Measurements from ENCODE around the gene DPPA3. TPM values are rescaled to one million over a fixed set of nuclear protein-coding genes. Genes with fewer than 3 reads are reported as not detected.
"Not testable (repeated sequence)": the region's sequence is repeated elsewhere in the genome, so short reads cannot be mapped to it uniquely, and the experiment has no call there.

DPPA3 gene
- total and polyA plus RNA-seq, 2 donors: 0.19 to 0.57 TPM

- no peak overlapping the region for H3K4me3 ChIP-seq (ENCODE audit: low read length in 2 of 2)
- no peaks in the 10 kb centered on the region for H3K36me3 ChIP-seq (ENCODE audit: control insufficient read depth in 2 of 2, insufficient read depth in 2 of 2, low read length in 1 of 2)
- H3K27ac ChIP-seq (ENCODE audit: low read depth in 1 of 2, low read length in 1 of 2): no peak overlapping the region
- DNase-seq (ENCODE audit: low read depth in 6 of 9, low spot score in 9 of 9): no peak
- WGBS: 83% methylated on average over 15 of the region's 15 CpGs
- no peaks in the 10 kb centered on the region for H3K4me1 ChIP-seq (ENCODE audit: control insufficient read depth in 2 of 2, insufficient read depth in 2 of 2, low read length in 2 of 2)
- no peaks in the 10 kb centered on the region for H3K9me3 ChIP-seq (ENCODE audit: control insufficient read depth in 2 of 2, insufficient read depth in 1 of 2, low read length in 1 of 2)
- H3K27me3 ChIP-seq (ENCODE audit: control insufficient read depth in 2 of 2, insufficient read depth in 1 of 2, low read length in 1 of 2): no peaks in the 10 kb centered on the region
Observed at GRCh38 chr12:7719946-7720730, 8.9 kb downstream of the DPPA3 start.

- no peaks in the 10 kb centered on the region for H3K27me3 ChIP-seq (ENCODE audit: control insufficient read depth in 2 of 2, insufficient read depth in 1 of 2, low read length in 1 of 2)
- no peaks in the 10 kb centered on the region for H3K4me1 ChIP-seq (ENCODE audit: control insufficient read depth in 2 of 2, insufficient read depth in 2 of 2, low read length in 2 of 2)
- H3K27ac ChIP-seq (ENCODE audit: low read depth in 1 of 2, low read length in 1 of 2): no peak overlapping the region
- no peak for DNase-seq (ENCODE audit: low read depth in 6 of 9, low spot score in 9 of 9)
- no peak overlapping the region for H3K4me3 ChIP-seq (ENCODE audit: low read length in 2 of 2)
- 87% methylated on average over 3 of the region's 3 CpGs for WGBS
- H3K36me3 ChIP-seq (ENCODE audit: control insufficient read depth in 2 of 2, insufficient read depth in 2 of 2, low read length in 1 of 2): no peaks in the 10 kb centered on the region
- no peaks in the 10 kb centered on the region for H3K9me3 ChIP-seq (ENCODE audit: control insufficient read depth in 2 of 2, insufficient read depth in 1 of 2, low read length in 1 of 2)
Observed at GRCh38 chr12:7723926-7724325, 12.7 kb downstream of the DPPA3 start.

- no peaks in the 10 kb centered on the region for H3K4me1 ChIP-seq (ENCODE audit: control insufficient read depth in 2 of 2, insufficient read depth in 2 of 2, low read length in 2 of 2)
- no peaks in the 10 kb centered on the region for H3K9me3 ChIP-seq (ENCODE audit: control insufficient read depth in 2 of 2, insufficient read depth in 1 of 2, low read length in 1 of 2)
- H3K36me3 ChIP-seq (ENCODE audit: control insufficient read depth in 2 of 2, insufficient read depth in 2 of 2, low read length in 1 of 2): no peaks in the 10 kb centered on the region
- no peak overlapping the region for H3K27ac ChIP-seq (ENCODE audit: low read depth in 1 of 2, low read length in 1 of 2)
- H3K27me3 ChIP-seq (ENCODE audit: control insufficient read depth in 2 of 2, insufficient read depth in 1 of 2, low read length in 1 of 2): no peaks in the 10 kb centered on the region
- no peak for DNase-seq (ENCODE audit: low read depth in 6 of 9, low spot score in 9 of 9)
- no peak overlapping the region for H3K4me3 ChIP-seq (ENCODE audit: low read length in 2 of 2)
- WGBS: 36% methylated on average over 4 of the region's 4 CpGs
Observed at GRCh38 chr12:7729746-7730145, 18.5 kb downstream of the DPPA3 start.

- not testable (repeated sequence) for DNase-seq (ENCODE audit: low read depth in 6 of 9, low spot score in 9 of 9); H3K9me3 ChIP-seq (ENCODE audit: control insufficient read depth in 2 of 2, insufficient read depth in 1 of 2, low read length in 1 of 2); H3K36me3 ChIP-seq (ENCODE audit: control insufficient read depth in 2 of 2, insufficient read depth in 2 of 2, low read length in 1 of 2); H3K4me1 ChIP-seq (ENCODE audit: control insufficient read depth in 2 of 2, insufficient read depth in 2 of 2, low read length in 2 of 2); H3K27me3 ChIP-seq (ENCODE audit: control insufficient read depth in 2 of 2, insufficient read depth in 1 of 2, low read length in 1 of 2); H3K4me3 ChIP-seq (ENCODE audit: low read length in 2 of 2); H3K27ac ChIP-seq (ENCODE audit: low read depth in 1 of 2, low read length in 1 of 2)
Observed at GRCh38 chr12:7730984-7731383, 19.8 kb downstream of the DPPA3 start.

GRCh38 chr12:7731486-7731885, 20.3 kb downstream of the DPPA3 start:
- no peak for DNase-seq (ENCODE audit: low read depth in 6 of 9, low spot score in 9 of 9)
- Histone ChIP-seq H3K27ac (ENCODE audit: low read depth in 1 of 2, low read length in 1 of 2) (no peak overlapping the region), H3K27me3 (ENCODE audit: control insufficient read depth in 2 of 2, insufficient read depth in 1 of 2, low read length in 1 of 2) (no peaks in the 10 kb centered on the region), H3K4me3 (ENCODE audit: low read length in 2 of 2) (no peak overlapping the region), H3K4me1 (ENCODE audit: control insufficient read depth in 2 of 2, insufficient read depth in 2 of 2, low read length in 2 of 2) (no peaks in the 10 kb centered on the region), H3K9me3 (ENCODE audit: control insufficient read depth in 2 of 2, insufficient read depth in 1 of 2, low read length in 1 of 2) (no peaks in the 10 kb centered on the region), H3K36me3 (ENCODE audit: control insufficient read depth in 2 of 2, insufficient read depth in 2 of 2, low read length in 1 of 2) (no peaks in the 10 kb centered on the region)
- 71% methylated on average over 5 of the region's 5 CpGs for WGBS

- Histone ChIP-seq H3K9me3 (ENCODE audit: control insufficient read depth in 2 of 2, insufficient read depth in 1 of 2, low read length in 1 of 2) (no peaks in the 10 kb centered on the region), H3K36me3 (ENCODE audit: control insufficient read depth in 2 of 2, insufficient read depth in 2 of 2, low read length in 1 of 2) (no peaks in the 10 kb centered on the region), H3K4me1 (ENCODE audit: control insufficient read depth in 2 of 2, insufficient read depth in 2 of 2, low read length in 2 of 2) (no peaks in the 10 kb centered on the region), H3K4me3 (ENCODE audit: low read length in 2 of 2) (no peak overlapping the region), H3K27ac (ENCODE audit: low read depth in 1 of 2, low read length in 1 of 2) (no peak overlapping the region), H3K27me3 (ENCODE audit: control insufficient read depth in 2 of 2, insufficient read depth in 1 of 2, low read length in 1 of 2) (no peaks in the 10 kb centered on the region)
- WGBS: 66% methylated on average over 3 of the region's 3 CpGs
- DNase-seq (ENCODE audit: low read depth in 6 of 9, low spot score in 9 of 9): no peak
Observed at GRCh38 chr12:7732993-7733392, 21.8 kb downstream of the DPPA3 start.

- H3K27me3 ChIP-seq (ENCODE audit: control insufficient read depth in 2 of 2, insufficient read depth in 1 of 2, low read length in 1 of 2): no peaks in the 10 kb centered on the region
- H3K27ac ChIP-seq (ENCODE audit: low read depth in 1 of 2, low read length in 1 of 2): no peak within 1 kb of the TSS
- 85% methylated on average over 5 of the region's 5 CpGs for WGBS
- no peaks in the 10 kb centered on the region for H3K4me1 ChIP-seq (ENCODE audit: control insufficient read depth in 2 of 2, insufficient read depth in 2 of 2, low read length in 2 of 2)
- no peaks in the 10 kb centered on the region for H3K9me3 ChIP-seq (ENCODE audit: control insufficient read depth in 2 of 2, insufficient read depth in 1 of 2, low read length in 1 of 2)
- no peaks in the 10 kb centered on the region for H3K36me3 ChIP-seq (ENCODE audit: control insufficient read depth in 2 of 2, insufficient read depth in 2 of 2, low read length in 1 of 2)
- H3K4me3 ChIP-seq (ENCODE audit: low read length in 2 of 2): no peak within 1 kb of the TSS
- no peak for DNase-seq (ENCODE audit: low read depth in 6 of 9, low spot score in 9 of 9)
Observed at GRCh38 chr12:7747246-7747645, 36.0 kb downstream of the DPPA3 start, which contains the start of gene CLEC4C. Gene CLEC4C, minus strand, starts transcription at chr12:7747375. Its CDS starts 27 bp downstream, at chr12:7747348.

- no peak overlapping the region for H3K4me3 ChIP-seq (ENCODE audit: low read length in 2 of 2)
- no peak for DNase-seq (ENCODE audit: low read depth in 6 of 9, low spot score in 9 of 9)
Observed at GRCh38 chr12:7748852-7749251, 37.6 kb downstream of the DPPA3 start.

GRCh38 chr12:7749442-7749841, 38.2 kb downstream of the DPPA3 start:
- Histone ChIP-seq H3K4me3 (ENCODE audit: low read length in 2 of 2) (no peak overlapping the region), H3K36me3 (ENCODE audit: control insufficient read depth in 2 of 2, insufficient read depth in 2 of 2, low read length in 1 of 2) (no peaks in the 10 kb centered on the region), H3K9me3 (ENCODE audit: control insufficient read depth in 2 of 2, insufficient read depth in 1 of 2, low read length in 1 of 2) (no peaks in the 10 kb centered on the region), H3K27ac (ENCODE audit: low read depth in 1 of 2, low read length in 1 of 2) (no peak overlapping the region), H3K27me3 (ENCODE audit: control insufficient read depth in 2 of 2, insufficient read depth in 1 of 2, low read length in 1 of 2) (no peaks in the 10 kb centered on the region), H3K4me1 (ENCODE audit: control insufficient read depth in 2 of 2, insufficient read depth in 2 of 2, low read length in 2 of 2) (no peaks in the 10 kb centered on the region)
- 96% methylated on average over 8 of the region's 8 CpGs for WGBS
- DNase-seq (ENCODE audit: low read depth in 6 of 9, low spot score in 9 of 9): no peak

More at GRCh38 chr12:7748852-7749251, 37.6 kb downstream of the DPPA3 start:
- Histone ChIP-seq H3K36me3 (ENCODE audit: control insufficient read depth in 2 of 2, insufficient read depth in 2 of 2, low read length in 1 of 2) (no peaks in the 10 kb centered on the region), H3K4me1 (ENCODE audit: control insufficient read depth in 2 of 2, insufficient read depth in 2 of 2, low read length in 2 of 2) (no peaks in the 10 kb centered on the region), H3K27me3 (ENCODE audit: control insufficient read depth in 2 of 2, insufficient read depth in 1 of 2, low read length in 1 of 2) (no peaks in the 10 kb centered on the region), H3K9me3 (ENCODE audit: control insufficient read depth in 2 of 2, insufficient read depth in 1 of 2, low read length in 1 of 2) (no peaks in the 10 kb centered on the region), H3K27ac (ENCODE audit: low read depth in 1 of 2, low read length in 1 of 2) (no peak overlapping the region)
- WGBS: 88% methylated on average over 4 of the region's 4 CpGs

Data from thymus (tissue), 11 donors.